HG03520 (cell line): ENCODE results near the gene PVALEF.
A peak's percentile ranks its signal among the peaks of the same experiment; 100 is the strongest.
"Not testable (repeated sequence)": the region's sequence is repeated elsewhere in the genome, so short reads cannot be mapped to it uniquely, and the experiment has no call there.

Experiments
- ATAC-seq: cut with Tn5 transposase; IDR thresholded peaks from one replicate; pipeline ENCODE4 v1.9.1; 2021; ENCODE audit warnings: mild to moderate bottlenecking, moderate library complexity; ENCODE audit not compliant: unreplicated experiment

Gene PVALEF

DNA sequence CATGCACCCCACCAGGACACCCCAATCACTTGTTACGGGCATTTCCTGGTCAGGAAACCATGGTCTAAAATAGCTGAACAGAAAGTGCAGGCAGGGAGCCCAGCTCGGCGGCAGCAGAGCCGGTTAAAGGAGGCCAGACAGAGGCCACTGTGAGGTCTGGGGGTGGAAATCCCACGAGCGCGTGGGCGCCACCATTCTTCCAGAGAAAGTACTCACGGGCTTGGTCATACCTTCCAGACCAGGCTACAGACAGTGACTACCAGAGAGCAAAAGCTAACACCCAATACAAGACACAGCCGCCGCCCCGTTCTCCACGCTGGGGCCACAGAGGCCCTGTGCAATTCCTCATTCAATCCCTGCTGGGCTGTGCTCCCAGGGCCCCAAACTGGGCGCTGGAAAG lies 45.6 kb downstream of the PVALEF start:
- ATAC-seq, result no peak

DNA sequence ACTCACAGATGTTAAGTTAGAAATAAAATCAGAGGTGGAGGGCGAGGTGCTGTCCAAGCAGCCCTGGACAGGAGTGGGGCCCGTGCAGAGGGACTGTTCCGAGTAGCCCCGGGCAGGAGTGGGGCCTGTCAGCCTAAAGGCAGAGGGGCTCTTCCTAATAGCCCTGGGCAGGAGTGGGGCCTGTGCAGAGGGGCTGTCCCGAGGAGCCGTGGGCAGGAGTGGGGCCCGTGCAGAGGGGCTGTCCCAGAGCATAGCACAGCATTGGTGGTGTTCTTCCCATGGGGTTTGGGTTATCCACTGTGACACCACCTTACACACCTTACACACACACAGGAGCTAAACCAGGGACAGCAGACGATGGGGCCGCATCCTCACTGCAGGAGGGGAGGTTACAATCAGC lies 47.1 kb downstream of the PVALEF start:
- no peak for ATAC-seq

DNA sequence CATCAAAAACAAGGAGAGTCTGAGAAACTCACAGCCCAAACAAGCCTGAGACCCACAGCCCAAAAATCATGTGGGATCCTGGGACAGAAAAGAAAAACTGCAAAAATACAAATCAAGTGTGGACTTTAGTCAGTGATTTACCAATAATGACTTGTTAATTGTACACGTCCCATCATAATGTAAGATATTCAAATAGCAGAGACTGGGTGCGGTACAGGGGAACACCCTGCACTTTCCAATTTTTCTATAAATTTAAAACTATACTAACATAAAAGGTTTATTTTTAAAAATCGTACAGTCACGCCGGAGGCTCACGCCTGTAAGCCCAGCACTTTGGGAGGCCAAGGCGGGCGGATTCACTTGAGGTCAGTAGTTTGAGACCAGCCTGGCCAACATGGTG lies 48.7 kb downstream of the PVALEF start:
- ATAC-seq, result no peak

DNA sequence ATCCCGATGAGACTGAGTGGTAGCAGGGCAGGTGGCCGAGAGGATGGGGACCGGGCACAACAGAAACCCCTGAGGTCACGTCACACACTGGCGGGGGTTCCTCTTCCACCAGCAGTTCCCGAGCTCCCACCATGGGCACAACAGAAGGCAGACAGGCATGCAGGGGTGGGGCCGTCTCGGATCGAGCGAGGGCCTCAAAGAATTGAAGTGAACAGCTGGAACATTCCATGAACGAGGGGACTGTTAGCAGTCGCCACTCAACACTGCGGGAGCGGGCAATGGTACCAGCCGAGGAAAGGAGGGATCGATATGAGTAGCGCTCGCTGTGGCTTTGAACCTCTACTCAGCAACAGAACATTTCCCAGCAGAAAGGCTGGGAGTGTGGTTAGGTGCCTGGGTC lies 52.2 kb downstream of the PVALEF start:
- no peak for ATAC-seq

DNA sequence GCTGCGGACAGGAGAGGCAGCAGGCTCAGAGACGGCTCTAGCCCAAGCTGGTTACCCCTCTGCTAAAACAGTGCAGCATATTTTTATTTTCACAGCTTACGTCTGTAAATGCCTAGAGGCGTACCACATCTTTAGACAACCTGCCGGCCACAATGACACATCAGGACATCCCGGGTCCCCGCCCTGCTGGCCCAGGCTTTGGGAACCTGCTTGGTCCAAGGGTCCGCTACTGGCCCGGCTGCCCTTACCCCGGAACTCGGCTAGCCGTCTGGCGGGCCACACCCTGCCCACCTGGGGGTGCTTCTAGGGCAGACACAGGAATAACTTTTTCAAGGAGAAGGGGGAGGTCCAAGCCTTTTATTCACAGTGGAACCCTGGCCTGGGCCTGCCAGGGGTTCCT lies 53.2 kb downstream of the PVALEF start:
- no peak for ATAC-seq

DNA sequence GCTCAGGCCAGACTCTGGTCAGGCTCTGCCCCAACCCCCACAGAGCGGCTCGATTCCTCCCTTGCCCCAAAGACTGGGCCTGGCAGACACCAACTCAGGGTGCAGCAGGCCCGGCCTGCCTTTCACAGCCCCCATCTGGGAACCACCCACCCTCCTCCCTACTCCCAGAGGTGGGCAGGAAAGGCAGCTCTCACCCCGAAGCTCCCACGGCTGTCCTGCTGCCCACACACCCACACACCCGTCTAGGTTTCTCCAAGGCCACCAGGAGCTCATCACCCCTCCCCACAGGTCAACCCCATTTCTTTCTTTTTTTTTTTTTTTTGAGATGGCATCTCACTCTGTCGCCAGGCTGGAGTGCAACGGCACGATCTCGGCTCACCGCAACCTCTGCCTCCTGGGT lies 53.7 kb downstream of the PVALEF start:
- ATAC-seq, result no peak

DNA sequence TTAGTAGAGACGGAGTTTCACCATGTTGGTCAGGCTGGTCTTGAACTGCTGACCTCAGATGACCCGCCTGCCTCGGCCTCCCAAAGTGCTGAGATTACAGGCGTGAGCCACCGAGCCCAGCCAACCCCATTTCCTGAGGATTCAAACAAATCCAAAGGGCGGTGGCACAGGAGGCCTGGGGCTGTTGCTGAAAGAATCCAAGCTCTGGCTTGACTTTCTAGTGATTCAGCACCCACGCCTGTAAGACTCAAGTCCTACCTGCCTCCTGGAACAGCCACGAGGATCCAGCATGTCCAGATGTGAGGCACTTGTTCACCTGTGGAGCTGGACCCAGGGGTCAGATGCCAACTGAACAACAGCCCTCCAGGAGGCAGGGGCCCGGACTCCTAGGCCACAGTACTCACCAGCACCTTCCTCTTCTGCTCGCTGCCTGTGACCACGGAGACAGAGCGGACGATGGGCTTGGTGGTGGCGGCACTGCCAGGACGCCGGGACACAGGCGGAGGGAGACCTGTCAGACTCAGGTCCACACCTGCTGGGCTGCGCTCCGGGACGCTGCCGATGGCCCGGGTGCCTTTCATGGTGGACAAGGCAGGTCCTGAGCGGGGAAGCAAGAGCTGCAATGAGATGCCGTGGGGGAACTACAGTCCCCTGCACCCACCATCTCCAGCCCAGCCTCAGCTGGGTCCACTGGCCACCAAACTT lies 54.3 kb downstream of the PVALEF start:
- no peak for ATAC-seq

DNA sequence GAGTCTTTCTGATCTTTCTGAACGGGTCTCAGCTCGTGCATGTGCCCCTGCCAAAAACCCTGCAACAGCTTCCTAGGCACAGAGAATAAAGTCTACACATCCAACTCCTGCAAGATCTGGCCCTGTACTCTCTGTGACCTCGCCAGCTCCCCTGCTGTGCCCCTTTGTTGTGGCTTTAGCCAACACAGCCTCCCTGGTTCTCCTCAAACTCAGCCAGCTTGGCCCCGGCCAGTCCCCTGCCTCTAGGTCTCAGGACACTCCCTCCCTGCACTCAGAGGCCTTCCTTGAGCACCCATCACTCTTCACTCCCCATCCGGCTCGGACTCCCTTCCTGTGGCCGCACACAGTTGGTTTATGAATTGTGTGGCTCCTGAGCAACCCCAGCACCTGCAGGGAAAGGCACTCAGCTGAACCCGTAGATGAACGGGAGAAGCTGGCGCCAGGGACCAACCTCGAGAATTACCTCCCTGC lies 56.1 kb downstream of the PVALEF start:
- no peak for ATAC-seq

DNA sequence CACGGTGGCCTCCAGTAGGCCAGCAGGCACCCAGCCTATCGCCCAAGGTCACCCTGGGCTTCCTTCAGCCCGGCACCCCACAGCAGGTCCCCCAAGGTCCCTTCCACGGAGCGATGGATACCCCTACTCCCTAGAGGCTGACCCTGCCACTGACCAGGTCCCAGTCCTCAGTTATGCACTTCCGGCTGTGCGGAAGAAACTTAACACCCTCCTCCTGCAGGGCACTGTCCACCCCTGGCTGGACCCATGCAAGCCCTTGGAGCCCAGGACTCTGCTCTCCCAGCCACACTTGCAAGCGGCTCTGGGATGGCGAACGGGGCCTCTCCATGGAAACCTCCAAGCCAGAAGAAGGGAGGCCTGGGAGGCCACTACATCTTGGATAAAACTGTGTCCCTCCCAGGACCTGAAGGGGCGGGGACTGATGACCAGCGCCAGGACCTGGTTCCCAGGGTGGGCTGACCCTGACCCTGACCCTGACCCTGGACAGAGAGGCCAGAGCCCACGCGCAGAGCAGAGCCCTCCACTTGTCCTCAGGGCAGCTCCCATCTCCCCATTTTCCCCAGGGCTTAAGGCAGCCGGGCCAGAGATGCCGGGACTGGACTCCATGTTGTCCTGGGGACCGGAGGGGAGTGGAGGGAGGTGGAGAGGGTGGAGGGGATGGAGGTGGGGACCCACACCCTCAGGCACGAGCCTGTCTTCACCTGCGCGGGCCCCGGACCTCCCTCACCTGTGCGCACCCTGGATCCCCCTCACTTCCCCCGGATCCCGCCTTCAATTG lies 56.7 kb downstream of the PVALEF start:
- ATAC-seq, result no peak

DNA sequence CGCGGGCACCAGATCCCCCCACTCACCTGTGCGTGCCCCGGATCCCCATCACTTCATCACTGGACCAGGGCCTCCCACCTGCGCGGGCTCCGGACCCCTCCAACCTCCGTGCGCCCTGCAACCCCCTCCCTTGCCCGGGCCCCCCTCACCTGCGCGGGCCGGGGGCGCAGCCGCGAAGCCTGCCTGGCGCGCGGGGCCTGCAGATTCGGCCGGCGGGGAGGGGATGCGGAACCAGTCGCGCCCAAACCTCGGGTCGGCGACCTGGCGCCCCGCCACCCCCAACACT lies 57.3 kb downstream of the PVALEF start:
- no peak for ATAC-seq

DNA sequence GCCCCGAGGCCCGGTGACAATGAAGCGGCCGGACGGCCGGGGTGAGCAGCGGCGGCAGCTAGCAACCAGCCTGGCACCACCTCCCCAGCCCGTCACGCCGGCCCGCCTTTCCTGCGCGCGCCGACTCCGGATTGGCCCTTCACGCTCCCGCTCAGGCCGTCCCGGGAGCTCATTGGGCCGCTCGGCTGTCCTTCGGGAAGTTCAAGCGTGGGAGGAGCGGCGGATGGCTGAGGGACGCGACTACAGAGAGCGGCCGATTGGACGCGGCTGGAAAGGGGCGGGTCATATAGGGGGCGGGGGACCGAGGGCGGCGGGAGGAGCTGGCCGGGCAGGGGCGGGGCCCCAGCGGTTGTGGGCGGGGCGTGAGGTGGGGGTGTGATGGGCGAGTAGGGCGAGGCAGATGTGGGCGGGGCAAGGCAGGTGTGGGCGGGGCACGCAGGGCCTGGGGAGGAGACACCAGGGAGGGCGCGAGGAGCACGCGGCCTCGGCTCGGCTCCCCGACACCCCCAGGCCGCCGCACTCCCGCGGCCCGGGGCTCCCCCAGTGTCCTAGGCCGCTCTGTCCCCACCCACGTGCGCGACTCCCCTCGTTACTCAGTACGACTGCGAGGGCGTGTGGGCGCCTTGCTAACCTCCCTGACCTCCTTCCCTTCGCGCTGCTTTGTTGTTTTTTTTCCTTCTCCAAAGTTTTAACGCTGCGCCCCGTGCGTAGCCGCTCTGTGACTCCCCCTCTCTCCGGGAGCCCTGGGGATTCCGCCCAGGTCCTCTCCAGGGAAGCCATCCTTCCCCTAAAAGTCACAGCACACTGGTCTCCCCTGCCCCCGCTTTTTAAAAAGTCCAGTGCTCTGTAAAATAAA lies 57.8 kb downstream of the PVALEF start, which contains the start of gene CEP131:
Gene CEP131, minus strand, starts transcription at position 60 of the 856 bp plus-strand sequence. CDS start 2,909 bp downstream, outside the sequence.
- peak; percentile 93 for ATAC-seq

DNA sequence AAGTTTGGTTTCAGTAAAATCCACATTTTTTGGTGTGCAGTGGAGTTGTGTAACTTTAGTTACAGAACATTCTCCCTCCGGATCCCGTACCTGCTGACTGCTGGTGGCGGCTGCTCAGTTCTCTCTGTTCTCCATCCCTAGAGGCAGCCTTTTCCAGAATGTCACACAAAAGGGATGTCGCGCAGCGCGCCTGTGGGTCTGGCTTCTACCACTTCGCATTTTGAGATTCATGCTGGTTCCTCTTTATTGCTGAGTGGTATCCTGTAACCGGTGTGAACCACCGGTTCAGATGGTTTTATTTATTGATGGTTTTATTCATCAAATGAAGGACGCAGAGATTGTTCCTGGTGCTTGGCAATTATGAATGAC lies 58.4 kb downstream of the PVALEF start:
- no peak for ATAC-seq

DNA sequence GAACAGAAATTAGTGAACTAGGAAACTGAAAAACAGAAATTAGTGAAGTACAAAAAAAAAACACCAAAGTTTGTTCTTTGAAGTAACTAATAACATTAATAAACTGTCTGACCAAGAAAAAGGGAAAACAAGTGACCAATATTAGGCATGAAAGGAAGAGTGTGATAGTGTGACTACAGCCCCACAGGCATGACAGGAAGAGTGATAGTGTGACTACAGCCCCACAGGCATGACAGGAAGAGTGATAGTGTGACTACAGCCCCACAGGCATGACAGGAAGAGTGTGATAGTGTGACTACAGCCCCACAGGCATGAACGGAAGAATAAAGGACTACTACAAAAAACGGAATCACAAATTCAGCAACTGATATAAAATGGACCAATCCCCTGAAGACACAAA lies 62.3 kb downstream of the PVALEF start:
- ATAC-seq, result not testable (repeated sequence)

DNA sequence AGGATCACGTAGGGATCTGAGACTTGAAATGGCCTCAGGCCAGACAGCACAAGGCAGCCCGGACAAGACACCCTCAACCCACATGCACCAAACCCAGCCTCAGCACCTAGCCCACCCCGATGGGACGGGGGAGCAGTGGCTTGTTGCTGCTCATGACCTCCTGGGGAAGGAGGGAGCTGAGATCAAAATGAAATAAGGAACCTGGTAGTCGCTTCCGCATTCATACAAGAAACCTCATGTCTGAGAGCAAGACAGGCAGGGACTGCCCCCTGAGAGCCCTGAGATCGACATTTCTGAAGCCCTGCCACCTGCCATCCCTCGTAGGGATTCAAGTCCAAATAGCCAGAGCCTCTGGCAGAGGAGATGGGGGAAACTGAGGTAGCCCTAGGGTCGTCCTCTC lies 63.1 kb downstream of the PVALEF start:
- no peak for ATAC-seq

DNA sequence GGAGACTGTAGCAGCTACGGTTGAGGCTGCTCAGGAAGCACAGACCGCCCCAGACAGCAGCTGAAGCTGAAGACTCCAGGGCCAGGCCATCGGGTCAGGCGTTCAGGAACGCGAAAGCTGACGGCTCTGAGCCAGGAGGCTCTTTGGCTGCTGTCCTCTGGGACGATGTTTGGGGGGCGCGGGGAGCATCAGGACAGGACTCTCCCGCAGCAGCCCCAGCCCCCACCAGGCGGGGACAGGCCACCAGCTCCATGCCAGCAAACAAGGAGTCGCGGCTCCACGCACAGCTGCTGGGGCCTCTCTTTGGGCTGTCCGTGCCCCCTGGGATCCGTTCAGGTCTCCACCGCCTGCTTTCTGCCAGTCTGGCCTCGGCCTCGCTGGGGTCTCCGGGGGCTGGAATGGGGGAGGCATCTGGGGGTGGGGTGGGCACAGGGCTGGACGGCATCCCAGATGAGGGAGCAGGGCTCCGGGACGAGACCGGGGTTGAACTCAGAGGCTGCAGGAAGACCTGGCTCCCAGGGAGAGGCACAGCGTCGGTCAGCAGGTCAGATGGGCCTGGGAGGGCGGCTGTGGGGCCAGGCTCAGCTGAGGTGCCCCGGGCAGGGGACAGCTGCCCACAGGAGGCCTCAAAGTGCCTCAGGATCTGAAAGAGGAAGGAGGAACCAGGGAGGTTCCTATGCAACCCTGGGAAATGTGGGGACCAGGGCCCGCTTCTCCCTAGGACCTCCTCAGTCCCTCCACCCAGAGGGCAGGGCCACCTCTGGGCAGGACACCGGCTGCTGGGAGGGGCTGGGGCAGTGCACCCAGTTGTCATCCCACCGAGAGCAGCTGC lies 63.7 kb downstream of the PVALEF start:
- ATAC-seq, result no peak

DNA sequence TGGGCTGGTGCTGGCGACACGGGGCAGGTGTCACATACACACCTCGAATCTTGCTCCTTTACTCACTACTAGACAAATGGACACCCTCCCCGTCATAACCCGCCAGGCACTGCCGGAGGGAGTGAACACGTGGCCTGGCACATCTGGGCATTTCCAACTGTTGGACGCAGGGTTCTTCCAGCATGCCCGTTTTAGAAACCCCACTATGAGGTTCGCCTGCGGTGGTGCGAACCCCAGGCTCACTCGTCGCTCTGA lies 64.3 kb downstream of the PVALEF start:
- no peak for ATAC-seq

DNA sequence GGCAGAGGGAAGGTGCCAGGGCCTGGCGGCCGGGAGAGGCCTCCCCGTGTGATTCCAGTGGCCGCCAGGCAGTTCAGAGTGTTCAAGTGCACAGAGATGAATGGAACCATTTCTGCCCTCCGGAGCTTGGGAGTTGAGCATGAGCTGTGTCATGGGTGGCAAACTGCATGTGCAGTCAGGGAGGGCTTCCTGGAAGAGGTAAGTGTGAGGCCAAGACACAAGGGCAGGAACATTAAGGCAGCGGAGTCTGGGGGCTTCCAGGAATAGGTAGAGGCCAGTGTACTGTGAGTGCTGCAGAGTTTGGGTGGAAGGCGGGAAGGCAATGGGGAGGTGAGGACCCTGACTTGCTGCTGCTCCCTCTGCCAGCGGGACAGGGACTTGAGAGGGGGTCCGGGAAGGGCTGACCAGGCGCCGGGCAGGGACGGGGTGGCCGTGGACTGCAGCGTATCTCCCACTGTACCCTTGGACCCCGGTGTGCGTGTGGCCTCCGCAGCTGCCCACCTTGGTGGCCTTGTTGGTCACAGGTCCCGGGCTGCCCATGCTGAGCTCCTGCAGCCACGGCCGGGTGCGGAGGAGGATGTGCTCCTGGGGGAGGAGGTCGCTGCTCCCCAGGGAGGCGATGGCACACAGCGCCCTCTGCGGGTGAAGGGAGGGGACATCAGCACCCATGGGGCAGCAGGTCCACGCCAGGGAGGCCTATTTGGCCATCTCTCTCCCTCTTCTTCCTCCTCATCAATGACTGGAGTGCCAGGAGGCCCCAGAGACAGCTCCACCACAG lies 64.9 kb downstream of the PVALEF start:
- no peak for ATAC-seq

DNA sequence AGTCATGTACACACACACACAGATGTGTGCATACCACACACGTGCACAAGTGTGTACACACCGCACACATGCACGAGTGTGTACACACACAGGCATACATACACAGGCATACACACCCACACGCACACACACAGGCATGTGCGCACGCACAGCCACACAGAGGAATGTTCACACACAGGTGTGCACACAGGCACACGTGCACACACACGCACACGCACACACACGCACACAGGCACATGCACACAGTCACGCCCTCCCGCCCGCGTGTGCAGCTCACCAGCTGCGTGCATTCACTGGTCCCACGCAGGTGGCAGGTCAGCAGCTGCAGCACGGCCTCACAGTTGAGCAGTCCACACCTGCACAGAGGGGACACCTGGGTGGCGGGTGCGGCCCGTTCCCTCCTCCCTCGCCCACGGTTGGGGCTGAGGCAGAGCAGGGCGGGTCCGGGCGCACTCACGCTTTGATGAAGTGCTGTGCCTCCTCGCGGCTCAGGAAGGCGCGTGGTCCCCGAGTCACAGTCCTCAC lies 65.9 kb downstream of the PVALEF start:
- ATAC-seq, result no peak

DNA sequence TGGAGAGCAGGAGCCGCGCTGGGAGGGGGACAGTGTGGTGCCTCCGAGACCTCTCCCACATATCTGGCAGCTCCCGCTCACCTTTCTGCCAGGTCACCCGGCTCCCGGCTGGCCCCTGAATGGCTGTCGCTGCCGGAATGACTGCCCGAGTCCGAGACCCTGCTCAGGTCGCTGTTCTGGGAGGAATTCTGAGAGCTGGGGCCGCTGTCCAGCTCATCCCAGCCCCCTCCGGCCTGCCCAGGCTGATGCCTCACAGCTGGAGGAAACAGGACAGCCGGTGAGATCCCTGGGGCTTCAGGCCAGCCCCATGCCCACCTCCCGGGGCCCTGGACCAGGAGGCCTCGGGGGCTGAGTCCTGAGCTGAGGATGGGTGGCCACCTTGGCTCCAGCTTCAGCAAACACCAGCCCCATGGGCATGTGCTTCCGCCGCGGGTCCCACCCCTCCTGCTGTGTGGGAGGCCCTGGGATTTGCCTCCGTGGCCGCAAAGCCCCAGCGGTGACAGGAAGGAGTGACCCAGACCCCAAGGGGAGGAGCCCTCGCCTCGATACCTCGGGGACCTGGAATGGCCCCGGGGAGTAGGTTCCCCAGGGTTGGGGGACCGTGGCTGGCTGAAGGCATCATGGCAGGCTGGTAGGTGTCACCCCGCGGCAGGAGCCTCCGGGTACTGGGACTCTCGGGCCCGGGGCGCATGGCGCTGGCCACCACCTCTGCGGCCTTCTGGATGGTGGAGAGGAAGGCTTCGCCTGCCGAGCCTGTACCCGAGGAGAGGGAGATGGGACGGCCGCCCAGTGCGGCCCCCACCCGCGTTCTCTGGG lies 66.7 kb downstream of the PVALEF start:
- no peak for ATAC-seq
